SJCRH30 (cell line): ENCODE results near the gene SETD1B. TPM values are rescaled to one million over a fixed set of nuclear protein-coding genes. Genes with fewer than 3 reads are reported as not detected.
A peak's percentile ranks its signal among the peaks of the same experiment; 100 is the strongest.
"Not testable (repeated sequence)": the region's sequence is repeated elsewhere in the genome, so short reads cannot be mapped to it uniquely, and the experiment has no call there.

Experiments
- DNase-seq, 2 experiments: peaks; one replicate each; pipeline ENCODE4 v3.0.0-alpha.2; 2015 to 2020
- H3K27ac ChIP-seq: fragments of 250-450 bp; sonication (Bioruptor Pico); 2 replicates; pipeline ENCODE4 v1.5.1; 2020; ENCODE audit warnings: mild to moderate bottlenecking, moderate library complexity
- H3K27me3 ChIP-seq: fragments of 250-450 bp; sonication (Bioruptor Pico); 2 replicates; pipeline ENCODE4 v1.5.1; 2020; ENCODE audit warnings: mild to moderate bottlenecking, moderate library complexity
- H3K36me3 ChIP-seq: fragments of 250-450 bp; sonication (Bioruptor Pico); 2 replicates; pipeline ENCODE4 v1.5.1; 2020; ENCODE audit warnings: mild to moderate bottlenecking, moderate library complexity
- H3K4me1 ChIP-seq: fragments of 250-450 bp; sonication (Bioruptor Pico); 2 replicates; pipeline ENCODE4 v1.5.1; 2020; ENCODE audit warnings: mild to moderate bottlenecking, moderate library complexity
- H3K4me3 ChIP-seq: fragments of 250-450 bp; sonication (Bioruptor Pico); 2 replicates; pipeline ENCODE4 v1.5.1; 2020; ENCODE audit warnings: mild to moderate bottlenecking, moderate library complexity
- H3K9me3 ChIP-seq: fragments of 250-450 bp; sonication (Bioruptor Pico); replicated peaks from 2 replicates; pipeline ENCODE4 v1.5.1; 2020; ENCODE audit warnings: mild to moderate bottlenecking, moderate library complexity
- total RNA-seq: library from RNA; depleted of rRNA; stranded (reverse); fragments of >200 nt; shearing (Covaris generic); gene quantifications from 2 replicates; pipeline ENCODE4 v1.2.3, GENCODE V29; 2014; rRNA removed

SETD1B gene
- 3.2 and 3.8 TPM in 2 replicates for total RNA-seq

DNA sequence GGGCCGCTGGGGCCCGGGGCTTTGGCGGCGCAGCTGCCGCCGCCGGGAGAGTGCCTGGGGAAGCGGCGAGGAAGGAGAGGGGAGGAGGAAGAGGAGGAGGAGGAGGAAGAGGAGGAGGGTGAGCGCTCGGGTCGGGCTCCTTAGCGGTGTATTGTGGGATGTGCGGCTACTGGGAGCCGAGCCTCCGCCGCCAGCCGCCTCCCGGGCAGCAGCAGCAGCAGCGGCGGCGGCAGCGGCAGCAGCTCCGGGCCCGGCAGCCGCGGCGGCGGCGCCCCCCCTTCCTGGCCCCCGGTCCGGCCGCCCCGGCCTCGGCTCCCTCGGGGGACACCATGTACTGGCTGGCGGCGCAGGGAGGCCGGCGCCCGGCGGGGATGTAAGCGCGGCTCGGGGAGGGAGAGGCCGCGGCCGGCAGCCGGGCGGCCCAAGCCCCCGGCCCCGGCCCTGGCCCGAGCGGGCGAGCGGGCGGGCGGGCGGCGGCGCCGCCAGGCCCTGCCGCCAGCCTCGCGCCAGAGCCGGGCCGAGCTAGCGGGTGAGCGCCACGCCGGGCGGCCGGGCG lies at the start of gene SETD1B:
Gene SETD1B, plus strand, starts transcription at position 149 of the 556 bp plus-strand sequence. CDS start 729 bp downstream, outside the sequence.
- no peaks in the 10 kb centered on the region for H3K27me3 ChIP-seq

DNA sequence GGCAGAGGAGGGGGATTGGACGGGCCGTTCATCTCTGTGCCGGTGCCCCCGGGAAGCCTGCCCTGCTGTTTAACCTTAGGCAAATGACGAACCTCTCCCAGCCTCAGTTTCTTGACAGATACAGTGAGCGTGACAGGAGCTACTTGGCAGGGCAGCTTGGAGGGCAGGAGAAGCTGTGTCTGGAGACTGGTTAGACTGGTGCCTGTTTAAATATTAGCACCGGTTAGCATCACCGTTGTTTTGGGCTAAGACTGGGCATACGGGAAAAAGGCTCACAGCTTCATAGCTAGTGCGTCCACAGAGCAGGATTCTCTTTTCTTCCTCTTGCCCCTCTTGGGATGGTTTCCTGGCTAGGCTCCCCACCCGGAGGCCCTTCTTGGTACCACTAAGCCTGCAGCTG lies 49.0 kb upstream of the SETD1B start:
- Histone ChIP-seq H3K4me3 (no peak overlapping the region), H3K36me3 (peaks cover 29% of the 10 kb centered on the region), H3K4me1 (no peaks in the 10 kb centered on the region), H3K27me3 (no peaks in the 10 kb centered on the region), H3K9me3 (no peaks in the 10 kb centered on the region), H3K27ac (no peak overlapping the region)
- no peak for DNase-seq

More for the DNA sequence above, at the start of gene SETD1B:
- Histone ChIP-seq H3K27ac (peak within 1 kb of the TSS; percentile 99), H3K4me3 (peak within 1 kb of the TSS; percentile 74), H3K4me1 (peaks cover 15% of the 10 kb centered on the region), H3K9me3 (no peaks in the 10 kb centered on the region), H3K36me3 (peaks cover 2% of the 10 kb centered on the region; the same call in 1 of the 2 replicates)
- no peak for DNase-seq

DNA sequence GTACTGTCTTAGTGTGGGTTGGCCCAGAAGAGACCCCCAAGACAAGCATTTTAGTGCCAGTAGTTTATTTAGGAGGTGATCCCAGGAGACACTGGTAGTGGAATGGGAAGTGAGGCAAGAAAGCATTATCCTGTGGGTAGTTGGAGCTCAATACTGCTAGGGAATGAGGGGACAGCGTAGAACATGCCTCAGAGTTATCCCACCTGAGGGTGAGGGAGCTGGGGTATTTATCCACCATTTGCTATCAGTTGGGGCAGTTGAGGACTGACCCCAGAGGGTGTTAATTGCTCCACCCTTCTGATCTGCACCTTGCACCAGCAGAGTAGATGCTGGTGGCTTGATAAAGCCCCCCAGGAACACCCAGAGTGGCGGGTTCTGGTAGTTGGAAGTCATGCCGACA lies 48.2 kb upstream of the SETD1B start:
- H3K4me3 ChIP-seq = no peak overlapping the region
- H3K4me1 ChIP-seq = no peaks in the 10 kb centered on the region
- H3K36me3 ChIP-seq = peaks cover 24% of the 10 kb centered on the region
- no peak for DNase-seq
- H3K27me3 ChIP-seq = no peaks in the 10 kb centered on the region
- no peaks in the 10 kb centered on the region for H3K9me3 ChIP-seq
- no peak overlapping the region for H3K27ac ChIP-seq

DNA sequence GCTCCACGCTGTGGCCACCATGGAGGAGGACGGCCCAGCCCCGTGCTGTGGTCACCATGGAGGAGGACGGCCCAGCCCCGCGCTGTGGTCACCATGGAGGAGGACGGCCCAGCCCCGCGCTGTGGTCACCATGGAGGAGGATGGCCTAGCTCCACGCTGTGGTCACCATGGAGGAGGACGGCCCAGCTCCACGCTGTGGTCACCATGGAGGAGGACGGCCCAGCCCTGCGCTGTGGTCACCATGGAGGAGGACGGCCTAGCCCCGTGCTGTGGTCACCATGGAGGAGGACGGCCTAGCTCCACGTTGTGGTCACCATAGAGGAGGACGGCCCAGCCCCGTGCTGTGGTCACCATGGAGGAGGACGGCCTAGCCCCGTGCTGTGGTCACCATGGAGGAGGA lies 45.3 kb upstream of the SETD1B start:
- H3K27ac ChIP-seq, H3K4me3 ChIP-seq, DNase-seq, H3K27me3 ChIP-seq, H3K9me3 ChIP-seq, H3K4me1 ChIP-seq: not testable (repeated sequence)
- H3K36me3 ChIP-seq = peaks cover 14% of the 10 kb centered on the region

DNA sequence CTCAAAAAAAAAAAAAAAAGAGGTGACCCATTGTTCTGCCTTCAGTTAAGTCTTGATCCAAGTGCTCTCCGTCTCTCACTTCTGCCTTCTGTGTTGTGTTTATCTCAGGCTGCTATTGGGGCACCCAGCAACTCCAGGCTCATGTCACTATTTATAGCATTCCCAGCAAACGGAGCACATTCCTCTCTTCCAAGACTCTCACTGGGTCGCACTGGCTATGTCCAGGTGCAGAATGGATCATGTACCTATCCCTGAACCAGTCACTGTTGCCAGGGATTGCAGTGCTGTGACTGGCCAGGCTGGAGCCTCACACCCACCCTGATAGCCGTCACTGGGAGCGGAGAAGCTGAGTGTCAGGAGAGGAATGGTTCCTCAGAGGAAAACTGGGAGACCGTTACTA lies 41.5 kb upstream of the SETD1B start:
- Histone ChIP-seq H3K36me3 (peaks cover 7% of the 10 kb centered on the region; the same call in 1 of the 2 replicates), H3K9me3 (no peaks in the 10 kb centered on the region), H3K4me3 (no peak overlapping the region), H3K4me1 (peaks cover 18% of the 10 kb centered on the region), H3K27ac (no peak overlapping the region), H3K27me3 (no peaks in the 10 kb centered on the region)
- DNase-seq = no peak

DNA sequence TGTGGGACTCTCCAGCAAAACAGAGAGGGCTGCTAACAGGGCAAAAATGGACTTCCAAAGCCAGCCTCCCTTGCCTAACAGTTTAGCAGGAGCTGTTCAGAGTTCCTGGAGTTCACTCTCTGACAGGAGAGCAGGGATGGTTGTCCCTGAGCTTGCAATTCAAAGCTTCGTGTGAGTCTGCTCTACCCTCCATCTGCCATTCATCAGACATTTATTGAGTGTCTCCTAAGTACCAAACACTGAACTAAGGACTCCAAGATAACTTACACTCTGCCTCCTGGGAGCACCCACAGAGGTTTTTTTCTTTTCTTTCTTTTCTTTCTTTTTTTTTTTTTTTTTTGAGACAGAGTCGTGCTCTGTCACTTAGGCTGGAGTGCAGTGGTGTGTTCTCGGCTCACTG lies 39.0 kb upstream of the SETD1B start:
- Histone ChIP-seq H3K27ac (peak overlapping the region; percentile 44), H3K9me3 (no peaks in the 10 kb centered on the region), H3K36me3 (peaks cover 2% of the 10 kb centered on the region; the same call in 1 of the 2 replicates), H3K27me3 (no peaks in the 10 kb centered on the region), H3K4me1 (peaks cover 18% of the 10 kb centered on the region), H3K4me3 (no peak overlapping the region)
- no peak for DNase-seq

DNA sequence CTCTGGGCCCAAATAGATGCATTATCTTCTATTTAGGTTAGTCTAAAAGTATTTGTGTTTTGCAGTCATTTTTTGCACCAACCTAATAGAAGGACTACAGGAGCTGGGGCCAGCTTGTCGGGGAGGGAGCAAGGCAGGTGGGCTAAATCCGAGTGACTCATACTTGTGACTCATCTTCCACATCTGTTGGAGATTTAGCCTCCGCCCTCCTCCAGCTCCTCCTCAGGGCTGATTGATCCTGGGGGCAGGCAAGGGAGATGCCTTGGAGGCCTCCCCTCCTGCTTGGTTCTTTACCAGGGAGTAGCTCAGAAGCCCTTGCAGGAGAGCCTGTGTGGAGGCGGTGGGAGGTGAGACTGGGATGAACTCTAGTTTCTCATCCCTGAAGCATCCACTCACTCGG lies 38.2 kb upstream of the SETD1B start:
- Histone ChIP-seq H3K9me3 (no peaks in the 10 kb centered on the region), H3K27ac (peak overlapping the region; percentile 44), H3K27me3 (no peaks in the 10 kb centered on the region), H3K36me3 (peaks cover 2% of the 10 kb centered on the region; the same call in 1 of the 2 replicates), H3K4me3 (no peak overlapping the region), H3K4me1 (peaks cover 18% of the 10 kb centered on the region)
- DNase-seq = peak; percentile 86 to 91

DNA sequence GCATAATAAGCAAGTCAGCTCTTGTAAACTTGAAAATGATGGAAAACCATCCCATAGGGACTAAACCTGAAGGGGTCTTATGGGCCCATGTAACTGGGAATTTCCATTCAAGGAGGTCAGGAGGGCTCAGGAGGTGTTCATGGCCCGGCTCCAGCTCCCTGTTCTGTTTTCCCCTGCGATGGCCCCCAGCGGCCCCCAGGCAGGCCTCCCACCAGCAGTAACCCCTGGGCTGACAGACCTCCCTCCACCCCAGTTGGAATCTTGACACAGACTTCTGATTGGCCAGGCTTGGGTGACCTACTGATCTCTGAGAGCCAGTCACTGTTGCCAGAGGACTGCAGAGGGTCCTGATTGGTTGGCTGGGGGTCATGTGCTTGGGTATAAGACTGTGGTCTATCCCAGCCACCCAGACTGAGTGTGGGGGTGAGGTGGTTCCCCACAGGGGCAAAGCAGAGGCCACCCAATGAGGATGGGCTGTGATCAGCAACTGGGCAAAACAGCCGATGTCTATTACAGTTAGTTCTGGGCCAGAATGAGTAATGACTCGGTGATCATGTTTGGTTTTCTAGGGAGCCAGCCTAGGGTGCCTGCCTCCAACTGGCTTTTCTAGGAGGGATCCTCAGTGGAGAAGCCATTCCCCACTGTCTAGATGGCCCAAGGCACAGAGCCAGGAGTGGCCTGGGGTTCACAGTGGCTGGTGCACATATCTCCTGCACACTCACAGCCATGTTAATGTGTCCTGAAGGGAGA lies 37.3 kb upstream of the SETD1B start:
- Histone ChIP-seq H3K4me1 (peaks cover 18% of the 10 kb centered on the region), H3K36me3 (peaks cover 2% of the 10 kb centered on the region; the same call in 1 of the 2 replicates), H3K27ac (no peak overlapping the region; the same call in 1 of the 2 replicates), H3K4me3 (no peak overlapping the region), H3K9me3 (no peaks in the 10 kb centered on the region), H3K27me3 (no peaks in the 10 kb centered on the region)
- peak in 1 of 2 experiments; percentile 42 for DNase-seq

DNA sequence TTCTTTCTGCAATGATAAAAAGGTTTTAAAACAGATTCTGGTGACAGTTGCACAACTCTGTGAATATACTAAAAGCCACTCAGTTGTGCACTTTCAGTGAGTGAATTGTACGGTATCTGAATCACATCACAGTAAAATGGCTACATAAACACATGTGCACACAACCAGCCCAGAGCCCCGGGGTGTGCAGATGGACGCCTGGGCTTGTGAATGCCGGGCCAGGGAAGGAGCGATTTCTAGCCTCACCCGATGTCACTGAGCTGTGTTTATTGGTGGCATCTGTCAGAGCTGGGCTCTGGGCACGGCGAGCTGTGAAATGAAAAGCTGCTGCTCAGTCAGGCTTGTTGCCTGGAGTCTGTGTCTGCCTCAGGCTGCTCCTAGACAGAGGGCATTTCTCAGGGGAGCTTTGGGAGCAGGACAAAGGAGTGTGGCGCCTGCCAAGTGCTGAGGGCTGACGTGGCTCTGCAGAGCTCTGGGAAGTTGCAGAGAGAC lies 36.2 kb upstream of the SETD1B start:
- no peak for DNase-seq
- H3K4me1 ChIP-seq = peaks cover 18% of the 10 kb centered on the region
- no peak overlapping the region for H3K4me3 ChIP-seq
- no peaks in the 10 kb centered on the region; the same call in 1 of the 2 replicates for H3K36me3 ChIP-seq
- no peaks in the 10 kb centered on the region for H3K9me3 ChIP-seq
- H3K27ac ChIP-seq = no peak overlapping the region
- no peaks in the 10 kb centered on the region for H3K27me3 ChIP-seq

DNA sequence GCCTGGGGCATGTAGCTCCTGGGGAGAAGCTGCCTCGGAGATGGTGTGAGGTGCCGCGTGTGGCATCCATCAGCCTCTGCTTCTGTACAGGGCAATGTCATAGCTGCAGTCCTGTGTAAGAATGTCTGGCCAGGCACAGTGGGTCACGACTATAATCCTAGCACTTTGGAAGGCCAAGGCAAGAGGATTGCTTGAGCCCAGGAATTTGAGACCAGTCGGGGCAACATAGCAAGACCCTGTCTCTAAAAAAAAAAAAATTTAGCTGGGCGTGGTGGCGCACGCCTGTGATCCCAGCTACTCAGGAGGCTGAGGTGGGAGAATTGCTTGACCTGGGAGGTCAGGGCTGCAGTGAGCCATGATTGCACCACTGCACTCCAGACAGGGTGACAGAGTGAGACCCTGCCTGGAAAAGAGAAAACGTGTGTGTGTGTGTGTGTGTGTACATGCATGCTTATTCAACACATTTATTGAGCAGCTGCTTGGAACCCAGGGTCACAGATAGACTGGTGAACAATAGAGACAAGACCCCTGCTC lies 34.4 kb upstream of the SETD1B start:
- Histone ChIP-seq H3K27ac (no peak overlapping the region), H3K4me1 (peaks cover 21% of the 10 kb centered on the region), H3K36me3 (no peaks in the 10 kb centered on the region), H3K27me3 (no peaks in the 10 kb centered on the region), H3K9me3 (no peaks in the 10 kb centered on the region), H3K4me3 (no peak overlapping the region)
- no peak for DNase-seq

DNA sequence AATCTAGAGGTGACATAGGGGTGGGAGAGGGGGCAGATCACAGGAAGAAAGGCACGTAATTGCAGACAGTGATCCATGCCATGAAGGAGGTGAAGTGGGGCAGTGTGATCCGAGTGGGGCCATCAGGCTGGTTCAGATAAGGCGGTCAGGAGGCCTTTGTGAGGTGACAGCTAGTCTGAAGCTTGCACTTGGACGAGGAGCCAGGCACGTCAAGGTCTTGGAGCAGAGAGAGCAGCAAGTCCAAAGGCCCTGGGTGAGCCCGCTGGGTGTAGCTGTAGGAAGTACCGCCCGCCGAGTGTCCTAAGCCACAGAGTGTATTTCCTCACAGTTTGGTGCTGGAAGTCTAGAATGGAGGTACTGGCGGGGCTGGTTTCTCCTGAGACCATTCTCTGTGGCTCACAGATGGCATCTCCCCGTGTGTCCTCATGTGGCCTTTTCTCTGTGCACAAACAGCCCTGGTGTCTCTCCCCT lies 33.9 kb upstream of the SETD1B start:
- Histone ChIP-seq H3K27ac (no peak overlapping the region), H3K27me3 (no peaks in the 10 kb centered on the region), H3K4me3 (no peak overlapping the region), H3K9me3 (no peaks in the 10 kb centered on the region), H3K36me3 (no peaks in the 10 kb centered on the region), H3K4me1 (peaks cover 21% of the 10 kb centered on the region)
- DNase-seq = no peak

DNA sequence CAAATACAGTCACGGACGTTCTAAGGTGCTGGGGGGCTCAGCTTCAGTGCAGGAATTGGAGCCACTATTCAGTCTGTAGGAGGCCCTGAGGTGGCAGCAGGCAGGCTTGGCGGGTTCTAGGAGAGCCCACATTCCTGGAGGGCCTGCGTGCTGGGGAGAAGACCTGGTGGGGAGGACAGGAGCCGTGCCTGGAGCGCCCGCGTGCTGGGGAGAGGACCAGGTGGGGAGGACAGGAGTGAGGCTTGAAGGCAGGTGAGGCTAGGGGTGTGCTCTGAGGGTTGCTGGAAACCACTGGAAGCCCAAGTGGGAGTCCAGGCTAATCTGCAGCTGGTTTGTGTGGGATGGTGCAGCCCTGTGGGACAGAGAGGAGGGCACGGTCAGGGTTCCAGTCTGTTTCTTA lies 33.4 kb upstream of the SETD1B start:
- Histone ChIP-seq H3K36me3 (no peaks in the 10 kb centered on the region), H3K4me1 (peaks cover 18% of the 10 kb centered on the region), H3K27ac (no peak overlapping the region), H3K27me3 (no peaks in the 10 kb centered on the region), H3K9me3 (no peaks in the 10 kb centered on the region), H3K4me3 (no peak overlapping the region)
- no peak for DNase-seq

DNA sequence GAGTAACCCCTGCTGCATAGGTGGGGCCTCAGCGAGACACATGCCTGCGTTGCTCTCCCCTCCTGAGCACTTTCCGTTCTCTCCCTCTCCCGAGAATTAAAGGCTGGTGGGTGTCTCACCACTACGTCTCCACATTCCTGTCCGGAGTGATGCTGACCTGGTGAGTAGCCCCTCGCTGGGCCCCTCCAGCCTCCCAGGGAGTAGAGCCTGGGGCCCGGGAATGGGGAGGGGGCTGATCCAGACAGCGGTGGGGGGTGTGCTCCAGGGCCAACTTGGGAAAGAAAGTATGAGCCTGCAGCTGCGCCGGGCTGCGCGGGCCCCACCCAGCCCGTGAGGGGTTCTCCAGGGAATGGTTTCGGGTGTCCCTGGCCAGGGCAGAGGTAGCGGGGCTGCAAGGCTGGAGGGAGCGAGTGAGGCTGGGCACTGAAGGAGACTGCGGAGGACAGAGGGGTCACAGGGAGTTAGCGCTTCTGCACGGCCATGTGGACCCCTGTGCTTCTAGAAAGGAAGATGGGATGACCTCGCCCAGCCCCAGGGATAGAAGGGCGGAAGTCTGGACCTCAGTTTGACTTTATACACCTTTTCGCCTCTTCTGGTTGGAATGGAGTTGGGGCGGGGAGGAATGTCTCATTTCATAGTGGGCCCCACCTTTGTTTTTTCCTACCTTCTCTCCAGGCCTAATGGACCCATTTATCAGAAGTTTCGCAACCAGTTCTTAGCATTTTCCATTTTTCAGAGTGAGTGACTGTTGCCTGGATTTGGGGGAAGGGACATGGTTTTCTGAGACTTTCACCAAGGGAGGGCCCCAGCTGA lies 32.8 kb upstream of the SETD1B start:
- no peak overlapping the region for H3K27ac ChIP-seq
- H3K27me3 ChIP-seq = no peaks in the 10 kb centered on the region
- DNase-seq = no peak
- H3K9me3 ChIP-seq = no peaks in the 10 kb centered on the region
- no peaks in the 10 kb centered on the region for H3K36me3 ChIP-seq
- H3K4me1 ChIP-seq = peaks cover 11% of the 10 kb centered on the region
- H3K4me3 ChIP-seq = no peak overlapping the region

DNA sequence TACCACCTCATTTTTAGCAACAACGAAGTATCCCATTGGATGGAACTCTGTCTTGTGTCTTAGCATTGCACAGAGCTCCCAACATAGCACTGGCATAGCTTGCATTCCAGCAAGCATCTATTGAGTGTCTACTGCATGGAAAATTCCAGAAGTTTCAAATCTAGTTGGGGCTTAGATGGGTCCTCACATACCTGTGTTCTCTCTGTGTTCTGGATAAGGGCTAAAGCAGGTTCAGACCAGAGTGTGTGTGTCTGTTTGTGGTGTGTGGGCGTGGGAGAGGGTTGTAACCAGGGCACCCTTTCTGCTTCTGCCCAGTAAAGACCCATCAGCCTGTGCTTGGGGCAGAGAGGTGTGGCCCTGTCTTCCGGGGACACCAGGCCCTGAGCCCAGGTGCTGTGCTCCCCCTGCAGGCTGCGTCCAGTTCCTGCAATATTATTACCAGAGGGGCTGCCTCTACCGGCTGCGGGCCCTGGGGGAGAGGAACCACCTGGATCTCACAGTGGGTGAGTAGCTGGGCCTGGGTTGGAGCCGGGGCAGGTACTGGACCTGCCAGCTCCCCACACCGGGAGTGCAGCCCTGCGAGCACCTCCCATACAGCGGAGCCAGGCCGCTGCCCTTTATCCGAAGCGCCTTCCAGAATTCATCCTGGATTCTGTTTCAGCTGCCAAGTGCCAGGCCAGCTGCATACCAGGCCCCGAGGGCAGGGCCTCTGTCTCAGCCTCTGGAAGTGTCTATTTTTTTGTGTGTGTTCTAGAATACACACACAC lies 30.6 kb upstream of the SETD1B start:
- Histone ChIP-seq H3K27ac (no peak overlapping the region), H3K36me3 (0 out of 2 replicates have a peak, but pooled peaks cover 3% of the 10 kb centered on the region), H3K4me3 (no peak overlapping the region), H3K9me3 (no peaks in the 10 kb centered on the region), H3K27me3 (no peaks in the 10 kb centered on the region), H3K4me1 (peaks cover 8% of the 10 kb centered on the region; the same call in 1 of the 2 replicates)
- DNase-seq = peak; percentile 71 to 78
